ENCODE data around the gene C2CD2L.

DNA sequence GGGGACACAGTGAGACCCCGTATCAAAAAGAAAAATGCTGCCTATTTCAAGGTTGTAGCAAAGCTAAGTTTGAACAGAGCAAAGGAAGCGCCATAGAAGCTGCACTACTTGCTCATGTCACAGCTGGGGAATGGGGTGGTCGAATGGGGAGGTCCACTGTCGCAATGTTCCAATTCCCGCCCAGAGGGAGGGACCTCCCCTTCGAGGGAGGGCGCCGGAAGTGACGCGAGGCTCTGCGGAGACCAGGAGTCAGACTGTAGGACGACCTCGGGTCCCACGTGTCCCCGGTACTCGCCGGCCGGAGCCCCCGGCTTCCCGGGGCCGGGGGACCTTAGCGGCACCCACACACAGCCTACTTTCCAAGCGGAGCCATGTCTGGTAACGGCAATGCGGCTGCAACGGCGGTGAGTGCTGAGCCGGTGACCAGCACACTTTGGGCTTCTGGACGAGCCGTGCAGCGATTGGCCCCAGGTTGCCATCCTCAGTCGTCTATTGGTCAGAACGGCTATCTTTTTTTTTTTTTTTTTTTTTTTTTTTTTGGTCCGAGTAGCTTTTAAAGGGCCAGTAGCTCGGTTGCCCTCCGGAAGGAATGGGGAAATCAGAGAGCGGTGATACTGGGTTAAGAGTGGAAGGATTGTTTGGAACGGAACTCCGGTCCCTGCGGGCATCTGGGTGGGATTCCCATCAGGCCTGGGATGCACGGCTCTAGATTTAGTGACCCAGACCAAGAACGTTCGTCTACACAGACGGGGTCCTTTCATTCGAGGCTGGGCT lies 22.3 kb upstream of the C2CD2L start, which contains the start of gene HMBS:
- TF ChIP-seq EZH2 (IDR thresholded peaks at IDR 0.05; ENCODE audit: insufficient read depth, low read length) = no peak
- TF ChIP-seq, protein P1, sequence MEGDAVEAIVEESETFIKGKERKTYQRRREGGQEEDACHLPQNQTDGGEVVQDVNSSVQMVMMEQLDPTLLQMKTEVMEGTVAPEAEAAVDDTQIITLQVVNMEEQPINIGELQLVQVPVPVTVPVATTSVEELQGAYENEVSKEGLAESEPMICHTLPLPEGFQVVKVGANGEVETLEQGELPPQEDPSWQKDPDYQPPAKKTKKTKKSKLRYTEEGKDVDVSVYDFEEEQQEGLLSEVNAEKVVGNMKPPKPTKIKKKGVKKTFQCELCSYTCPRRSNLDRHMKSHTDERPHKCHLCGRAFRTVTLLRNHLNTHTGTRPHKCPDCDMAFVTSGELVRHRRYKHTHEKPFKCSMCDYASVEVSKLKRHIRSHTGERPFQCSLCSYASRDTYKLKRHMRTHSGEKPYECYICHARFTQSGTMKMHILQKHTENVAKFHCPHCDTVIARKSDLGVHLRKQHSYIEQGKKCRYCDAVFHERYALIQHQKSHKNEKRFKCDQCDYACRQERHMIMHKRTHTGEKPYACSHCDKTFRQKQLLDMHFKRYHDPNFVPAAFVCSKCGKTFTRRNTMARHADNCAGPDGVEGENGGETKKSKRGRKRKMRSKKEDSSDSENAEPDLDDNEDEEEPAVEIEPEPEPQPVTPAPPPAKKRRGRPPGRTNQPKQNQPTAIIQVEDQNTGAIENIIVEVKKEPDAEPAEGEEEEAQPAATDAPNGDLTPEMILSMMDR (IDR thresholded peaks at IDR 0.05; ENCODE audit: insufficient read depth, low read depth, low read length) = no peak

Data from astrocyte (in vitro differentiated cells and primary cell).